HUES6 (cell line): ENCODE measurements around the gene CDKL1.

Experiments used
- H3K27ac ChIP-seq: 2 replicates; pipeline ENCODE4 v1.7.0; 2013; ENCODE audit warnings: low read depth, mild to moderate bottlenecking, low read length, inconsistent platforms
- H3K27me3 ChIP-seq: 2 replicates; pipeline ENCODE4 v1.6.1; 2013; ENCODE audit warnings: low read length; ENCODE audit not compliant: control insufficient read depth, insufficient read depth
- H3K36me3 ChIP-seq: 2 replicates; pipeline ENCODE4 v1.6.1; 2013; ENCODE audit warnings: low read length; ENCODE audit not compliant: control insufficient read depth, insufficient read depth
- H3K4me1 ChIP-seq: 2 replicates; pipeline ENCODE4 v1.6.1; 2013; ENCODE audit warnings: low read length; ENCODE audit not compliant: control insufficient read depth, insufficient read depth
- H3K4me3 ChIP-seq: 2 replicates; pipeline ENCODE4 v1.5.1; 2013; ENCODE audit warnings: low read depth, low read length
- H3K9ac ChIP-seq: one replicate; pipeline ENCODE4 v1.6.1; 2013; ENCODE audit warnings: mild to moderate bottlenecking, low read length
- H3K9me3 ChIP-seq: 2 replicates; pipeline ENCODE4 v1.6.1; 2013; ENCODE audit warnings: low read depth, low read length; ENCODE audit not compliant: control insufficient read depth, insufficient read depth

CDKL1 gene

GRCh38 chr14:50403419-50403818 is 6.7 kb upstream of the CDKL1 start:
- peaks cover 8% of the 10 kb centered on the region; the same call in 1 of the 2 replicates for H3K4me1 ChIP-seq
- H3K27me3 ChIP-seq, result no peaks in the 10 kb centered on the region
- no peak overlapping the region for H3K9ac ChIP-seq
- H3K27ac ChIP-seq, result no peak overlapping the region
- no peaks in the 10 kb centered on the region for H3K36me3 ChIP-seq
- H3K9me3 ChIP-seq, result 0 out of 2 replicates have a peak, but pooled peaks cover 2% of the 10 kb centered on the region
- H3K4me3 ChIP-seq, result no peak overlapping the region

- no peak overlapping the region for H3K27ac ChIP-seq
- 0 out of 2 replicates have a peak, but pooled peaks cover 2% of the 10 kb centered on the region for H3K27me3 ChIP-seq
- H3K9ac ChIP-seq, result no peak overlapping the region
These were observed 6.3 kb upstream of the CDKL1 start for GRCh38 chr14:50402965-50403364.

GRCh38 chr14:50400461-50400860 is 3.8 kb upstream of the CDKL1 start:
- Histone ChIP-seq H3K27ac (no peak overlapping the region), H3K9me3 (0 out of 2 replicates have a peak, but pooled peaks cover 2% of the 10 kb centered on the region), H3K4me1 (peaks cover 17% of the 10 kb centered on the region), H3K36me3 (no peaks in the 10 kb centered on the region), H3K4me3 (no peak overlapping the region), H3K27me3 (peaks cover 12% of the 10 kb centered on the region; the same call in 1 of the 2 replicates), H3K9ac (no peak overlapping the region)

More at GRCh38 chr14:50402965-50403364, 6.3 kb upstream of the CDKL1 start:
- H3K4me3 ChIP-seq, result no peak overlapping the region
- peaks cover 8% of the 10 kb centered on the region for H3K4me1 ChIP-seq
- H3K9me3 ChIP-seq, result 0 out of 2 replicates have a peak, but pooled peaks cover 2% of the 10 kb centered on the region
- no peaks in the 10 kb centered on the region for H3K36me3 ChIP-seq

- Histone ChIP-seq H3K9ac (no peak overlapping the region), H3K4me3 (no peak overlapping the region), H3K36me3 (no peaks in the 10 kb centered on the region), H3K9me3 (no peaks in the 10 kb centered on the region), H3K27me3 (peaks cover 12% of the 10 kb centered on the region; the same call in 1 of the 2 replicates), H3K4me1 (peaks cover 17% of the 10 kb centered on the region), H3K27ac (no peak overlapping the region)
These were observed 2.8 kb upstream of the CDKL1 start for GRCh38 chr14:50399251-50400032.

GRCh38 chr14:50398189-50398580 is 1.5 kb upstream of the CDKL1 start:
- peaks cover 13% of the 10 kb centered on the region for H3K4me1 ChIP-seq
- no peaks in the 10 kb centered on the region for H3K36me3 ChIP-seq
- no peaks in the 10 kb centered on the region for H3K9me3 ChIP-seq
- no peak overlapping the region for H3K9ac ChIP-seq
- no peak overlapping the region for H3K27ac ChIP-seq
- peaks cover 12% of the 10 kb centered on the region; the same call in 1 of the 2 replicates for H3K27me3 ChIP-seq
- H3K4me3 ChIP-seq, result no peak overlapping the region

GRCh38 chr14:50397390-50398188 is 908 bp upstream of the CDKL1 start:
- Histone ChIP-seq H3K27ac (no peak overlapping the region), H3K9ac (peak overlapping the region; percentile 54), H3K4me3 (peak overlapping the region; percentile 65)

GRCh38 chr14:50395448-50395847 is 1.2 kb downstream of the CDKL1 start:
- Histone ChIP-seq H3K9ac (no peak overlapping the region), H3K4me1 (peaks cover 8% of the 10 kb centered on the region), H3K36me3 (no peaks in the 10 kb centered on the region), H3K27me3 (peaks cover 12% of the 10 kb centered on the region; the same call in 1 of the 2 replicates), H3K9me3 (no peaks in the 10 kb centered on the region), H3K27ac (no peak overlapping the region), H3K4me3 (peak overlapping the region; percentile 65)

More at GRCh38 chr14:50397390-50398188, 908 bp upstream of the CDKL1 start:
- H3K36me3 ChIP-seq, result no peaks in the 10 kb centered on the region
- H3K9me3 ChIP-seq, result no peaks in the 10 kb centered on the region
- peaks cover 13% of the 10 kb centered on the region for H3K4me1 ChIP-seq
- H3K27me3 ChIP-seq, result peaks cover 12% of the 10 kb centered on the region; the same call in 1 of the 2 replicates

- no peak overlapping the region for H3K4me3 ChIP-seq
- no peaks in the 10 kb centered on the region for H3K36me3 ChIP-seq
- no peak overlapping the region for H3K27ac ChIP-seq
- no peaks in the 10 kb centered on the region for H3K9me3 ChIP-seq
- H3K4me1 ChIP-seq, result peaks cover 8% of the 10 kb centered on the region
- H3K9ac ChIP-seq, result no peak overlapping the region
- peaks cover 12% of the 10 kb centered on the region; the same call in 1 of the 2 replicates for H3K27me3 ChIP-seq
These were observed 2.0 kb downstream of the CDKL1 start for GRCh38 chr14:50394713-50395112.

GRCh38 chr14:50389668-50390441 is 6.8 kb downstream of the CDKL1 start:
- Histone ChIP-seq H3K9me3 (no peaks in the 10 kb centered on the region), H3K9ac (no peak overlapping the region), H3K4me3 (no peak overlapping the region), H3K27me3 (no peaks in the 10 kb centered on the region), H3K27ac (no peak overlapping the region), H3K4me1 (peaks cover 7% of the 10 kb centered on the region; the same call in 1 of the 2 replicates), H3K36me3 (no peaks in the 10 kb centered on the region)

GRCh38 chr14:50388256-50388931 is 8.3 kb downstream of the CDKL1 start:
- H3K9me3 ChIP-seq, result no peaks in the 10 kb centered on the region

More at GRCh38 chr14:50388256-50388931, 8.3 kb downstream of the CDKL1 start:
- no peak overlapping the region for H3K9ac ChIP-seq
- no peaks in the 10 kb centered on the region for H3K27me3 ChIP-seq
- H3K4me1 ChIP-seq, result peaks cover 7% of the 10 kb centered on the region; the same call in 1 of the 2 replicates
- no peaks in the 10 kb centered on the region for H3K36me3 ChIP-seq
- no peak overlapping the region for H3K4me3 ChIP-seq
- no peak overlapping the region for H3K27ac ChIP-seq
